Body of pancreas (tissue), 4 donors: Measurements from ENCODE around the gene MYL4. TPM values are rescaled to one million over a fixed set of nuclear protein-coding genes. Genes with fewer than 3 reads are reported as not detected.
"Not testable (repeated sequence)": the region's sequence is repeated elsewhere in the genome, so short reads cannot be mapped to it uniquely, and the experiment has no call there.

Source experiments
- ATAC-seq: fragments of 150-250 bp; one replicate; pipeline ENCODE4 v1.9.1; 2016
- DNase-seq, 4 donors: peaks; one replicate each; pipeline ENCODE4 v3.0.0-alpha.2; 2019
- H3K27ac ChIP-seq, 4 donors: fragments of 200-600 bp; sonication (generic); 1 replicate in 3 of 4; 2 replicates in 1 of 4; pipeline versions ENCODE4 v1.5.1 to v1.6.1; 2016 to 2019; ENCODE audit warnings: mild to moderate bottlenecking in 1 of 4, mixed read lengths in 1 of 4, moderate library complexity in 1 of 4
- H3K27me3 ChIP-seq, 2 donors: fragments of 200-600 bp; sonication (generic); one replicate each; pipeline ENCODE4 v1.6.0; 2016; ENCODE audit warnings: mild to moderate bottlenecking in 1 of 2
- H3K36me3 ChIP-seq, 2 donors: fragments of 200-600 bp; sonication (generic); replicated peaks in 1 of 2; 2 replicates each; pipeline ENCODE4 v1.5.1; 2016; ENCODE audit warnings: low read depth in 2 of 2; ENCODE audit not compliant: insufficient read depth in 1 of 2
- H3K4me1 ChIP-seq: fragments of 200-600 bp; sonication (generic); one replicate; pipeline ENCODE4 v1.6.0; 2016
- H3K4me3 ChIP-seq, 2 donors: fragments of 200-600 bp; sonication (generic); 1 replicate in 1 of 2; 2 replicates in 1 of 2; pipeline ENCODE4 v1.5.1; 2016 to 2019
- H3K9me3 ChIP-seq, 3 donors: fragments of 200-600 bp; sonication (generic); 1 replicate in 2 of 3; 2 replicates in 1 of 3; pipeline ENCODE4 v1.5.1; 2016
- CTCF ChIP-seq, 7 experiments: fragments of 450-650 bp in 4 of 7; fragments of 200-600 bp in 3 of 7; sonication (generic) in 3 of 7; IDR thresholded peaks; one replicate each; pipeline ENCODE4 v1.5.1; 2016 to 2019; ENCODE audit warnings: antibody characterized with exemption in 7 of 7
- POLR2A ChIP-seq, 3 donors: fragments of 450-650 bp; IDR thresholded peaks; one replicate each; pipeline ENCODE4 v1.6.1; 2016; ENCODE audit warnings: antibody characterized with exemption in 3 of 3, mild to moderate bottlenecking in 2 of 3
- WGBS, 2 donors: methylation state at CpG; one replicate each; pipeline ENCODE4 v1.1.5; 2017; 5-methylcytosine and 5-hydroxymethylcytosine counted together
- intact Hi-C: fragments of 100-400 bp; cut with DNase I; formaldehyde crosslinking; loops from one replicate; pipeline ENCODE4 v1.15.1; 2023
- total RNA-seq, 2 donors: library from RNA; depleted of rRNA; stranded (reverse); fragments of >200 nt; gene quantifications; one replicate each; pipeline ENCODE4 v1.1.0, GENCODE V29; 2016

The MYL4 gene
- total RNA-seq, 2 donors from 2014 or later: not detected

GRCh38 chr17:47179141-47179540 lies 30.0 kb upstream of the MYL4 start:
- H3K27me3 ChIP-seq: no peaks in the 10 kb centered on the region
- H3K4me3 ChIP-seq: no peak overlapping the region
- DNase-seq (no peak), ATAC-seq (no peak)
- 78 to 99% methylated on average over 3 of the region's 3 CpGs for WGBS, 2 donors
- H3K4me1 ChIP-seq: peaks cover 9% of the 10 kb centered on the region
- peaks cover 0 to 5% of the 10 kb centered on the region in 2 donors for H3K36me3 ChIP-seq
- no peaks in the 10 kb centered on the region for H3K9me3 ChIP-seq
- intact Hi-C loops: no loop called here
- H3K27ac ChIP-seq: no peak overlapping the region
- no peak for TF ChIP-seq POLR2A (IDR thresholded peaks at IDR 0.05)
- TF ChIP-seq CTCF (IDR thresholded peaks at IDR 0.05): no peak

GRCh38 chr17:47180337-47180736 lies 28.8 kb upstream of the MYL4 start:
- peaks cover 9% of the 10 kb centered on the region for H3K4me1 ChIP-seq
- no peak overlapping the region for H3K27ac ChIP-seq

GRCh38 chr17:47180988-47181387 lies 28.2 kb upstream of the MYL4 start:
- H3K36me3 ChIP-seq, DNase-seq, H3K4me1 ChIP-seq, H3K9me3 ChIP-seq, ATAC-seq, H3K27me3 ChIP-seq, H3K4me3 ChIP-seq, intact Hi-C loops, H3K27ac ChIP-seq: not testable (repeated sequence)
- WGBS, 2 donors: 90 to 100% methylated on average over 4 of the region's 4 CpGs

More at GRCh38 chr17:47180337-47180736, 28.8 kb upstream of the MYL4 start:
- no peaks in the 10 kb centered on the region for H3K9me3 ChIP-seq
- DNase-seq: no peak
- H3K36me3 ChIP-seq: peaks cover 0 to 2% of the 10 kb centered on the region in 2 donors
- 89 to 96% methylated on average over 1 of the region's 1 CpG for WGBS, 2 donors
- H3K27me3 ChIP-seq: no peaks in the 10 kb centered on the region
- TF ChIP-seq CTCF (IDR thresholded peaks at IDR 0.05) (no peak), POLR2A (IDR thresholded peaks at IDR 0.05) (no peak)
- H3K4me3 ChIP-seq: no peak overlapping the region
- ATAC-seq: no peak
- intact Hi-C loops: no loop called here

- no peaks in the 10 kb centered on the region for H3K27me3 ChIP-seq
- H3K9me3 ChIP-seq: no peaks in the 10 kb centered on the region
- no peak overlapping the region for H3K4me3 ChIP-seq
- ATAC-seq (no peak), DNase-seq (no peak)
- no peaks in the 10 kb centered on the region for H3K36me3 ChIP-seq
- intact Hi-C loops: no loop called here
- WGBS, 2 donors: 81 to 88% methylated on average over 6 of the region's 6 CpGs
- H3K4me1 ChIP-seq: peaks cover 33% of the 10 kb centered on the region
- TF ChIP-seq POLR2A (IDR thresholded peaks at IDR 0.05) (no peak), CTCF (IDR thresholded peaks at IDR 0.05) (no peak)
- no peak overlapping the region for H3K27ac ChIP-seq
Measured at GRCh38 chr17:47184681-47185080, 24.5 kb upstream of the MYL4 start.

GRCh38 chr17:47188271-47188875 lies 20.8 kb upstream of the MYL4 start:
- Histone ChIP-seq H3K9me3 (no peaks in the 10 kb centered on the region), H3K4me3 (peak overlapping the region; percentile 48 to 87), H3K27ac (peak overlapping the region; percentile 79 to 94 (median 92)), H3K36me3 (no peaks in the 10 kb centered on the region), H3K4me1 (peaks cover 27% of the 10 kb centered on the region), H3K27me3 (no peaks in the 10 kb centered on the region)
- DNase-seq (peak in 1 of 4 donors; percentile 18), ATAC-seq (no peak)
- TF ChIP-seq CTCF (IDR thresholded peaks at IDR 0.05) (no peak), POLR2A (IDR thresholded peaks at IDR 0.05) (no peak)
- WGBS, 2 donors: 2% methylated on average over 13 to 15 of the region's 15 CpGs
- intact Hi-C loops: no loop called here
